K562 (cell line): Measurements from ENCODE around the gene AREL1. TPM values are rescaled to one million over a fixed set of nuclear protein-coding genes. Genes with fewer than 3 reads are reported as not detected.

Source experiments
- ATAC-seq: fragments of 200-7000 bp; cut with Tn5 transposase; 3 replicates; pipeline ENCODE4 v1.9.1; 2020; ENCODE audit warnings: moderate library complexity
- BruUV-seq: library from RNA; stranded (reverse); fragments of 400-500 nt; replicated peaks from 2 replicates; lab custom pipeline; 2021; lab: Mats Ljungman, UMichigan
- CTCF ChIA-PET: fragments of 300-600 bp; formaldehyde crosslinking; extraction: SDS; loops from one replicate; lab custom pipeline; 2021; ENCODE audit warnings: low intra/inter-chr PET ratio; lab: Yijun Ruan, JAX
- POLR2A ChIA-PET: fragments of 300-600, 350-650 bp; sonication (Branson Sonifier 250); formaldehyde crosslinking; extraction: SDS; loops from one replicate; lab custom pipeline; 2021; ENCODE audit warnings: antibody characterized with exemption, inconsistent platforms; lab: Yijun Ruan, JAX
- DNase-seq, 4 experiments: peaks; one replicate each; pipeline versions ENCODE4 v3.0.0 to v3.0.0-alpha.2; 2011 to 2018; ENCODE audit warnings: low spot score in 3 of 4, mixed read lengths in 3 of 4; ENCODE audit errors: extremely low read depth in 1 of 4
- FAIRE-seq: peaks from 2 replicates; lab custom pipeline; 2011; peaks lifted over from hg19 to GRCh38; lab: Jason Lieb, UNC
- H2AFZ ChIP-seq: 2 replicates; pipeline ENCODE4 v1.6.0; 2011; ENCODE audit warnings: low read depth, low read length, control low read depth, inconsistent platforms
- H3K27ac ChIP-seq: fragments of 200-600 bp; 3 replicates; pipeline ENCODE4 v1.8.0; 2011; ENCODE audit warnings: low read depth, mild to moderate bottlenecking, control low read depth, inconsistent platforms, low read length, moderate library complexity, mixed read lengths; ENCODE audit errors: extremely low read depth
- H3K27me3 ChIP-seq, 2 experiments: fragments of 300-600 bp in 1 of 2; 2 replicates in 1 of 2; 3 replicates in 1 of 2; pipeline versions ENCODE4 v1.6.0 to v1.8.0; 2011; ENCODE audit warnings: inconsistent platforms in 2 of 2, low read length in 2 of 2, mild to moderate bottlenecking in 1 of 2, mixed read lengths in 1 of 2, moderate library complexity in 1 of 2; ENCODE audit not compliant: control insufficient read depth in 2 of 2, insufficient read depth in 2 of 2
- H3K36me3 ChIP-seq: fragments of 300-600 bp; 3 replicates; pipeline ENCODE4 v1.8.0; 2011; ENCODE audit warnings: mild to moderate bottlenecking, low read length, inconsistent platforms; ENCODE audit not compliant: control insufficient read depth, insufficient read depth
- H3K4me1 ChIP-seq, 2 experiments: fragments of 200-600 bp in 1 of 2; replicated peaks in 1 of 2; 2 replicates in 1 of 2; 3 replicates in 1 of 2; pipeline versions ENCODE4 v1.5.1 to v1.8.0; 2011; ENCODE audit warnings: inconsistent platforms in 2 of 2, low read length in 2 of 2, mild to moderate bottlenecking in 1 of 2, mixed read lengths in 1 of 2, moderate library complexity in 1 of 2; ENCODE audit not compliant: control insufficient read depth in 2 of 2, insufficient read depth in 2 of 2
- H3K4me2 ChIP-seq: 2 replicates; pipeline ENCODE4 v1.6.1; 2011; ENCODE audit warnings: low read length, control low read depth, inconsistent platforms, mixed read lengths; ENCODE audit not compliant: insufficient read depth
- H3K4me3 ChIP-seq: fragments of 200-600 bp; sonication (generic), shearing (Covaris generic); 2 replicates; pipeline ENCODE4 v1.5.1; 2016; ENCODE audit warnings: control low read depth, inconsistent platforms
- H3K79me2 ChIP-seq: fragments of 200-600 bp; 3 replicates; pipeline ENCODE4 v1.8.0; 2011; ENCODE audit warnings: low read length, inconsistent platforms; ENCODE audit not compliant: control insufficient read depth, insufficient read depth
- H3K9ac ChIP-seq, 2 experiments: 2 replicates each; pipeline versions ENCODE4 v1.6.0 to v1.6.1; 2011; ENCODE audit warnings: low read depth in 2 of 2, low read length in 2 of 2, control low read depth in 1 of 2, inconsistent platforms in 1 of 2, mild to moderate bottlenecking in 1 of 2, mixed read lengths in 1 of 2; ENCODE audit not compliant: insufficient read depth in 1 of 2
- H3K9me1 ChIP-seq: one replicate; pipeline ENCODE4 v1.6.0; 2011; ENCODE audit warnings: inconsistent platforms, mild to moderate bottlenecking, low read length, moderate library complexity; ENCODE audit not compliant: control insufficient read depth, insufficient read depth
- H3K9me3 ChIP-seq: replicated peaks from 2 replicates; pipeline ENCODE4 v1.5.1; 2011; ENCODE audit warnings: low read depth, low read length, inconsistent platforms; ENCODE audit not compliant: control insufficient read depth, insufficient read depth
- H4K20me1 ChIP-seq: replicated peaks from 2 replicates; pipeline ENCODE4 v1.6.1; 2011; ENCODE audit warnings: low read length, inconsistent platforms, mixed read lengths; ENCODE audit not compliant: control insufficient read depth, insufficient read depth
- CBX1 ChIP-seq: sonication (generic); IDR thresholded peaks from 2 replicates; pipeline ENCODE4 v1.6.1; 2016; ENCODE audit warnings: antibody characterized with exemption, low read depth, mild to moderate bottlenecking
- CCAR2 ChIP-seq: fragments of 200-400 bp; formaldehyde crosslinking; IDR thresholded peaks from 2 replicates; pipeline ENCODE4 v1.6.1; 2017; ENCODE audit warnings: mild to moderate bottlenecking, low read depth, low read length
- CREB1 ChIP-seq, 2 experiments: sonication (generic) in 1 of 2; formaldehyde crosslinking in 1 of 2; IDR thresholded peaks; 2 replicates each; pipeline versions ENCODE4 v1.6.1 to v1.8.0; 2012 to 2022; ENCODE audit warnings: inconsistent platforms in 1 of 2, mild to moderate bottlenecking in 1 of 2, missing genetic modification reagents in 1 of 2, moderate library complexity in 1 of 2
- DDX20 ChIP-seq: fragments of 450-650 bp; IDR thresholded peaks from 2 replicates; pipeline ENCODE4 v1.6.1; 2016; ENCODE audit warnings: missing genetic modification characterization, low read depth, mild to moderate bottlenecking, missing compliant biosample characterization, moderate library complexity
- FOXM1 ChIP-seq, 2 experiments: fragments of 450-650 bp in 1 of 2; sonication (generic) in 1 of 2; formaldehyde crosslinking in 1 of 2; IDR thresholded peaks; 2 replicates each; pipeline versions ENCODE4 v1.6.1 to v1.9.0; 2017 to 2022; ENCODE audit warnings: low read depth in 2 of 2, mild to moderate bottlenecking in 2 of 2, missing genetic modification reagents in 1 of 2, moderate library complexity in 1 of 2
- POU5F1 ChIP-seq: fragments of 150-350 bp; IDR thresholded peaks from 2 replicates; pipeline ENCODE4 v1.6.1; 2014; ENCODE audit warnings: borderline replicate concordance, low read length, low read depth, mild to moderate bottlenecking; ENCODE audit not compliant: partially characterized antibody
- RHOXF2B ChIP-seq: fragments of 250-450 bp; sonication (Bioruptor Pico); conservative IDR thresholded peaks from 2 replicates; pipeline ENCODE4 v1.5.1; 2021
- SLC30A9 ChIP-seq: fragments of 250-450 bp; sonication (Bioruptor Pico); IDR thresholded peaks from 2 replicates; pipeline ENCODE4 v1.8.0; 2022; ENCODE audit warnings: mild to moderate bottlenecking, moderate library complexity
- SMARCA4 ChIP-seq: fragments of 450-650 bp; IDR thresholded peaks from 2 replicates; pipeline ENCODE4 v1.6.1; 2016
- SREBF2 ChIP-seq: sonication (generic); formaldehyde crosslinking; IDR thresholded peaks from 2 replicates; pipeline ENCODE4 v1.4.0; 2020; ENCODE audit warnings: mild to moderate bottlenecking, missing genetic modification reagents
- TBL1XR1 ChIP-seq, 2 experiments: IDR thresholded peaks; 2 replicates each; pipeline ENCODE4 v1.6.1; 2012; ENCODE audit warnings: improper control_type of control experiment in 2 of 2, low read length in 2 of 2, mild to moderate bottlenecking in 1 of 2
- XRCC5 ChIP-seq: fragments of 200-400 bp; formaldehyde crosslinking; IDR thresholded peaks from 2 replicates; pipeline ENCODE4 v1.6.1; 2017; ENCODE audit warnings: low read depth, mild to moderate bottlenecking, low read length
- ZNF174 ChIP-seq: fragments of 250-450 bp; sonication (Bioruptor Pico); IDR thresholded peaks from 2 replicates; pipeline ENCODE4 v1.4.0; 2020; ENCODE audit warnings: mild to moderate bottlenecking
- ZNF212 ChIP-seq: fragments of 450-650 bp; formaldehyde crosslinking; IDR thresholded peaks from 2 replicates; pipeline ENCODE4 v1.4.0; 2020; ENCODE audit warnings: mild to moderate bottlenecking
- ZNF277 ChIP-seq: fragments of 250-450 bp; sonication (Bioruptor Pico); IDR thresholded peaks from 2 replicates; pipeline ENCODE4 v1.8.0; 2022; ENCODE audit warnings: inconsistent platforms, mild to moderate bottlenecking, moderate library complexity, borderline replicate concordance
- ZNF431 ChIP-seq: sonication (generic); formaldehyde crosslinking; IDR thresholded peaks from 2 replicates; pipeline ENCODE4 v1.8.0; 2022; ENCODE audit warnings: mild to moderate bottlenecking, missing genetic modification reagents
- ZNF444 ChIP-seq: fragments of 250-450 bp; sonication (Bioruptor Pico); IDR thresholded peaks from 2 replicates; pipeline ENCODE4 v1.4.0; 2020; ENCODE audit warnings: mild to moderate bottlenecking, moderate library complexity
- WGBS: fragments of 100-300 bp; shearing (Covaris generic); methylation state at CpG from one replicate; pipeline ENCODE4 v1.1.6; 2016; ENCODE audit warnings: low coverage, mixed read lengths; ENCODE audit not compliant: insufficient coverage; ENCODE audit errors: missing lambda C conversion rate; 5-methylcytosine and 5-hydroxymethylcytosine counted together
- in situ Hi-C: fragments of 300-500 bp; cut with MboI; formaldehyde crosslinking; loops from 4 replicates; pipeline ENCODE4 v1.15.0; 2018; ENCODE audit warnings: inconsistent platforms, mixed read lengths
- intact Hi-C: fragments of 100-400 bp; cut with micrococcal nuclease; formaldehyde crosslinking; loops from 2 replicates; pipeline ENCODE4 v1.14.2; 2022
- polyA plus RNA-seq, 8 experiments: library from polyadenylated mRNA; depleted of rRNA in 4 of 8; stranded (reverse) in 5 of 8; unstranded in 3 of 8; fragments of >200 nt; fragmentation: Nextera tagmentation in 2 of 8; fragmentation: Illumina TruSeq in 1 of 8; extraction: Ambion mirVana in 2 of 8; extraction: Trizol in 1 of 8; gene quantifications; 2 replicates each; pipeline versions ENCODE4 v1.2.1 to v1.2.3, GENCODE V29; 2011 to 2014; ENCODE audit warnings: inconsistent platforms in 1 of 8, missing spikeins in 1 of 8
- total RNA-seq, 7 experiments: library from RNA; depleted of rRNA in 6 of 7; stranded (reverse); fragments of >200 nt in 6 of 7; fragmentation: Illumina TruSeq in 2 of 7; extraction: Trizol in 2 of 7; gene quantifications; 2 replicates each; pipeline versions ENCODE4 v1.2.1 to v1.2.3, GENCODE V29; 2011 to 2021; ENCODE audit warnings: low replicate concordance in 1 of 7

Gene AREL1
- total and polyA plus RNA-seq, 9 of the 15 experiments (the other 6 are each of a cell fraction or from before 2014, with no cell fraction given) = 6.0 to 24.8 (median 16.6) TPM

- POLR2A ChIA-PET = interaction anchor here (0.6 to 1.0 kb wide), 2 partner anchors 9 to 10 kb away, joined by 3 to 4 read pairs; no protein-coding TSS in a partner anchor
- Histone ChIP-seq H4K20me1 (0 out of 2 replicates have a peak, but pooled peaks cover 3% of the 10 kb centered on the region), H3K27me3 (peaks cover 2 to 7% of the 10 kb centered on the region in 2 experiments; a peak in 2 of 5 replicates), H3K9me3 (no peaks in the 10 kb centered on the region), H3K9ac (peak overlapping the region; percentile 44 to 86; a peak in 3 of 4 replicates), H3K79me2 (no peaks in the 10 kb centered on the region), H3K4me3 (peak overlapping the region; percentile 55), H2AFZ (peak overlapping the region; percentile 85), H3K9me1 (no peaks in the 10 kb centered on the region), H3K4me1 (peaks cover 13 to 23% of the 10 kb centered on the region in 2 experiments), H3K36me3 (no peaks in the 10 kb centered on the region), H3K27ac (no peak overlapping the region), H3K4me2 (peak overlapping the region; percentile 68)
- in situ Hi-C loops = loop anchor here (5.0 kb wide), 1 partner anchor 185 kb away; no protein-coding TSS in a partner anchor
- CTCF ChIA-PET = interaction anchor here (0.6 to 1.8 kb wide), 4 partner anchors 180 to 250 kb away, joined by 3 to 9 read pairs (median 4); no protein-coding TSS in a partner anchor
- 12% methylated on average over 16 of the region's 69 CpGs for WGBS
- BruUV-seq = no TSS peak
- FAIRE-seq (no peak), DNase-seq (peak; percentile 81 to 89 (median 84)), ATAC-seq (peak; percentile 96)
- intact Hi-C loops = no loop called here
- TF ChIP-seq CREB1 (IDR thresholded peaks at IDR 0.05) = no peak
- TF ChIP-seq CREB1 (CRISPR knock-in tag; IDR thresholded peaks at IDR 0.05) = no peak
- no peak for TF ChIP-seq TBL1XR1 (IDR thresholded peaks at IDR 0.05; ENCODE audit: low read length in 2 of 2)
- TF ChIP-seq ZNF174 (CRISPR knock-in tag) = no peak
- no peak for TF ChIP-seq ZNF212 (CRISPR knock-in tag)
- no peak for TF ChIP-seq SMARCA4
- TF ChIP-seq SREBF2 (CRISPR knock-in tag) = no peak
- TF ChIP-seq CCAR2 = no peak
- no peak for TF ChIP-seq RHOXF2B (CRISPR knock-in tag)
- TF ChIP-seq XRCC5 = no peak
- TF ChIP-seq POU5F1 = no peak
- TF ChIP-seq FOXM1 (IDR thresholded peaks at IDR 0.05; ENCODE audit: low read depth) = no peak
- no peak for TF ChIP-seq FOXM1 (CRISPR knock-in tag; IDR thresholded peaks at IDR 0.05; ENCODE audit: low read depth)
- TF ChIP-seq DDX20 (tag) = no peak
- TF ChIP-seq SLC30A9 (CRISPR knock-in tag) = no peak
- TF ChIP-seq ZNF431 (CRISPR knock-in tag) = no peak
- 0 out of 2 replicates have a peak, but pooled peaks have one; percentile 36 for TF ChIP-seq CBX1
- TF ChIP-seq ZNF277 (CRISPR knock-in tag) = no peak
- no peak for TF ChIP-seq ZNF444
Observed at GRCh38 chr14:74612350-74613021, 100.4 kb downstream of the AREL1 start.
